Osteocyte (in vitro differentiated cells): ENCODE data around the gene PFDN6. TPM values are rescaled to one million over a fixed set of nuclear protein-coding genes. Genes with fewer than 3 reads are reported as not detected.

Experiments used
- DNase-seq: peaks from one replicate; pipeline ENCODE4 v3.0.0; 2021; ENCODE audit warnings: mixed read lengths; ENCODE audit not compliant: unreplicated experiment; ENCODE audit errors: extremely low spot score
- H3K27ac Mint-ChIP-seq: one replicate; pipeline ENCODE4 v1.8.0; 2021; ENCODE audit warnings: mild to moderate bottlenecking, mixed read lengths; ENCODE audit not compliant: unreplicated experiment
- H3K27me3 Mint-ChIP-seq: one replicate; pipeline ENCODE4 v1.8.0; 2021; ENCODE audit warnings: mixed read lengths; ENCODE audit not compliant: unreplicated experiment
- H3K36me3 Mint-ChIP-seq: one replicate; pipeline ENCODE4 v1.8.0; 2021; ENCODE audit warnings: mixed read lengths; ENCODE audit not compliant: unreplicated experiment
- H3K4me1 Mint-ChIP-seq: one replicate; pipeline ENCODE4 v1.8.0; 2021; ENCODE audit warnings: mixed read lengths; ENCODE audit not compliant: unreplicated experiment
- H3K4me3 Mint-ChIP-seq: one replicate; pipeline ENCODE4 v1.8.0; 2021; ENCODE audit warnings: mild to moderate bottlenecking, moderate library complexity, mixed read lengths; ENCODE audit not compliant: unreplicated experiment
- H3K9me3 Mint-ChIP-seq: one replicate; pipeline ENCODE4 v1.8.0; 2021; ENCODE audit warnings: mixed read lengths; ENCODE audit not compliant: unreplicated experiment
- long read RNA-seq: library from polyadenylated mRNA; unstranded; transcript quantifications from one replicate; pipeline ENCODE4 v2.0.0, GENCODE V29; 2021
- total RNA-seq: library from RNA; stranded (reverse); gene quantifications from 2 replicates; pipeline ENCODE4 v1.2.1, GENCODE V29; 2021
- TF ChIP-seq, protein P1 (sequence below): fragments of 200-600 bp; sonication (generic); IDR thresholded peaks from 2 replicates; pipeline ENCODE4 v1.5.0; 2021; ENCODE audit warnings: antibody characterized with exemption, mild to moderate bottlenecking, moderate library complexity

The PFDN6 gene
- total RNA-seq: 29.7 and 30.3 TPM in 2 replicates
- long read RNA-seq, partial matches to known transcripts: 1 of 3 reads
- long read RNA-seq, other reads (novel, unspliced or antisense): 0 of 3 reads

DNA sequence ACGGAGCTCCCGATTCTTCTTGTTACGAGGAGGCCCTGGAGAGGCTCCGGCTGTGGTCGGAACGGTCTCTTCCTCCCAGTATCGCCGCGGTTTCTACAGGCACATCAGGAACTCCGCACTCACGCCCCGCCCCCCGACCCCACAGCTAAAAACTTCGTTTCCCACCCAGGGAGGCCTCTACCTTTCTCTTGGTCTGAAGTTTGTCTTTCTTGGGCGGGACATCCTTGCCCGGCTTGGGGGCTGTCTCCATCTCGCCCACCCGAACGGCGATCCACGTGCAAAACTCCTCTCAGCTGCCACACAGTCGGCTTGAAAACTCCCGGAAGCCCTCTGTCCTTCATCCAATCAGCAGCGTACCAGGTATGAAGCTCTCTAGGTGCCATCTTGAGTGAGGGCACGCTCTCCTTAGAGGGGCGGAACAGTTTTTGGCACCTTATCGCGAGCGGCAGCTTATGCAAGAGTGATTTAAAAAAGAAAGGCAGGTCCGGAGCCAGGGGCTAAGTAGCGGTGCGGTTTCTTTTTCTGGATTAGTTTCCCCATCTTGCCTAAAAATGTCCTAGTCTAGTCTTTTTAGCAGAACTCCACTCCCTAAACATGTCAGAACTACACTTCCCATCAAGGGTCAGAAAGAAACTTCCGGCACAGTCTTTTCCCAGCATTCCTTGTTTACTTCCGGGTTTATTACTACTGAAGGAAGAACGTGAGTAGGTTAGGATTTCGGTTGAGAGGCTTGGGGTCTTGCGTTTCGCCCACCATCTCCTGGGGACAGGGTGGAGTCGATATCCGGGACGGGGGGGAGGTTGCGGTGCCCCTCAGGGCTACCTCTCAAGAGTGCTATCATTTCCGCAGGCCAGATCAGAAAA is at the start of gene PFDN6, which contains the start of gene WDR46:
PFDN6 (plus strand) TSS at position 681 of the 863 bp plus-strand sequence. CDS start 256 bp downstream, outside the sequence.
WDR46 (minus strand) TSS at position 319 of the 863 bp plus-strand sequence; CDS start at position 250, 69 bp downstream.
- H3K36me3 Mint-ChIP-seq: peaks cover 20% of the 10 kb centered on the region
- TF ChIP-seq, protein P1, sequence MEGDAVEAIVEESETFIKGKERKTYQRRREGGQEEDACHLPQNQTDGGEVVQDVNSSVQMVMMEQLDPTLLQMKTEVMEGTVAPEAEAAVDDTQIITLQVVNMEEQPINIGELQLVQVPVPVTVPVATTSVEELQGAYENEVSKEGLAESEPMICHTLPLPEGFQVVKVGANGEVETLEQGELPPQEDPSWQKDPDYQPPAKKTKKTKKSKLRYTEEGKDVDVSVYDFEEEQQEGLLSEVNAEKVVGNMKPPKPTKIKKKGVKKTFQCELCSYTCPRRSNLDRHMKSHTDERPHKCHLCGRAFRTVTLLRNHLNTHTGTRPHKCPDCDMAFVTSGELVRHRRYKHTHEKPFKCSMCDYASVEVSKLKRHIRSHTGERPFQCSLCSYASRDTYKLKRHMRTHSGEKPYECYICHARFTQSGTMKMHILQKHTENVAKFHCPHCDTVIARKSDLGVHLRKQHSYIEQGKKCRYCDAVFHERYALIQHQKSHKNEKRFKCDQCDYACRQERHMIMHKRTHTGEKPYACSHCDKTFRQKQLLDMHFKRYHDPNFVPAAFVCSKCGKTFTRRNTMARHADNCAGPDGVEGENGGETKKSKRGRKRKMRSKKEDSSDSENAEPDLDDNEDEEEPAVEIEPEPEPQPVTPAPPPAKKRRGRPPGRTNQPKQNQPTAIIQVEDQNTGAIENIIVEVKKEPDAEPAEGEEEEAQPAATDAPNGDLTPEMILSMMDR: no peak
- H3K4me1 Mint-ChIP-seq: peaks cover 32% of the 10 kb centered on the region
- no peaks in the 10 kb centered on the region for H3K27me3 Mint-ChIP-seq
- no peaks in the 10 kb centered on the region for H3K9me3 Mint-ChIP-seq
- peak within 1 kb of the TSS; percentile 89 for H3K27ac Mint-ChIP-seq
- peak within 1 kb of the TSS; percentile 98 for H3K4me3 Mint-ChIP-seq
- no peak for DNase-seq

DNA sequence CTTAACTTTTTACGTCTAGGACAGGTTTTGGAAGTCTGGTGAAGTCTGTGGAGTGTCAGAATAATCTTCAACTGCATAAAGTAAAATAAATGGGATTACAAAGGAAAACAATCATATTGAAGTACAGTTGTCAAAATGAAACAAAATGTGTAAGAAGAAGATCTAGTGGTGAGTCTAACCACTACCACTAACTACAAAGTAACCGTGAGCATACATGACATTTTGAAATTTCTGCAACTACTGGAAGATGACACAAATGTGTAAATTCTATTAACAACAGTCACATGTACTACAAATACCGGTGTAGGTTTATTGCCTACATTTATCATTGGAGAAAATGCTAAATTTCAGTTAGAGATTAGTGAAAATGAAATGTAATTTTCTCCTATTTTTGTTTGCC is 47.4 kb upstream of the PFDN6 start:
- H3K36me3 Mint-ChIP-seq: no peaks in the 10 kb centered on the region
- H3K4me3 Mint-ChIP-seq: no peak overlapping the region
- no peaks in the 10 kb centered on the region for H3K9me3 Mint-ChIP-seq
- H3K4me1 Mint-ChIP-seq: no peaks in the 10 kb centered on the region
- no peak for DNase-seq
- peaks cover 43% of the 10 kb centered on the region for H3K27me3 Mint-ChIP-seq
- TF ChIP-seq, protein P1: no peak
- H3K27ac Mint-ChIP-seq: no peak overlapping the region

DNA sequence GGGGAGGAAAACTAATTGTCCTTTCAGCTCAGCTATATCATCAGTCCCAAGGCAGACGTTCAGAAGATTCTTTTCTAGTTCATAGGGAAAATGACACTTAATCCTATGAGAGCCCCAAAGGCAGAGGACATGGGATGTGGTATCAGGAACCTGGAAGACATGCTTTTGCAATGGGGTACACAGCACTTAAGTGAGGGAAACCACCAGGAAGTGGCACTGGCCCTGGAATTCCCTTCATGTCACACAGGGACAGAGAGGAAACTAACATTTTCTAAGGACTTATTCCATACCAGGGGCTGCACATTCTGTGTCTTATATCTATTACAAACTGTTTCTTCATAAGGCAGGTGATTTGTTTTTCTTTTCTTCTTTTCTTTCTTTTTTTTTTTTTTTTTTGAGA is 45.9 kb upstream of the PFDN6 start:
- Mint-ChIP-seq H3K36me3 (no peaks in the 10 kb centered on the region), H3K4me1 (peaks cover 6% of the 10 kb centered on the region), H3K27ac (no peak overlapping the region), H3K9me3 (no peaks in the 10 kb centered on the region), H3K27me3 (peaks cover 33% of the 10 kb centered on the region), H3K4me3 (no peak overlapping the region)
- TF ChIP-seq, protein P1: no peak
- no peak for DNase-seq

DNA sequence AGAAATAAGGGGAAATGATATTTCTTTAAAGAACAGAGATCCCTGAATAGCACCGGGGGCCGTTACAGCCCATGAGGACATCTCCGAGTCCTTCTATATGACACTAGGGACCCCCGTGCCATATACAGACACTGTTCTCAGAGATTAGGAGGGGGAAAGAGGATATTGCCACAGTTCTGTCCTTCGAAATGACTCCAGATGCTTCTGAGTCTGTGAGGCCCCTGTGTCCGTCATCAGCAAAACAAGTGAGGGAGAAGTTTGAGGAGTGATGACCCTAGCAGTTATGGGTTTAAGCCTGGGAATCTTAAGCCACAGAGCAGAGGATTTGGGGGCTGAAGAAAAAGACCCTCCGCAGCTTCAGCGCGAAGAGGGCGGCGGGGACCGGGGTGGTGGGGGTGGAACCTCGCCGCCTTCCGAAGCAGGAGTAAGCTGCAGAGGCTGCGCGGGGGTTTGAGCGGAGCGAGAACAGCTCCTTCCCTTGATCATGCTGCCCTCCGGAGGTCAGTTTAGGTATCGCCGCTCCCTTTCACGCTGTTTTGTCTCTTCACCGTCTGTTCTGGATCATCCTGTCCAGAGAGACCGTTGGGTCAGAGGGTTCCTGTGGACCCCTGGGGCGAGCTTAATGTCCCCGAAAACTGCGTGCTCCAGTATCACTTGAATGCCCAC is 41.3 kb upstream of the PFDN6 start:
- Mint-ChIP-seq H3K4me1 (peaks cover 34% of the 10 kb centered on the region), H3K27me3 (peaks cover 7% of the 10 kb centered on the region), H3K9me3 (no peaks in the 10 kb centered on the region), H3K4me3 (peak overlapping the region; percentile 85), H3K27ac (peak overlapping the region; percentile 99), H3K36me3 (peaks cover 14% of the 10 kb centered on the region)
- peak; percentile 94 for DNase-seq
- TF ChIP-seq, protein P1: peak; percentile 97

DNA sequence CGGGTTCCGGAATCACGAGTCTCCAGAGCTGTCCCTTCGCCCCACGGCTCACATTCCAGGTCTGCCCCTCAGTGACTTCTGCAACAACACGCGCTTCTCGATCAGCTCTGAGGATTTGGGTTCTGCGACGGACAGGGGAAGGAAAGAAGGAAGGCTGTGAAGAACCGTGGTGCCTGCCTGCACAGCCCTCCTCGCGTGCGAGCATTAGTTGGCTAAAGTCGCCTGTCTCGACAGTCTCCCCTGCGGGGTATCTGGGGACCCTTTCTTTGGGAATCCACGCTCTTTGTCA is 40.8 kb upstream of the PFDN6 start:
- DNase-seq: no peak
- H3K4me1 Mint-ChIP-seq: peaks cover 34% of the 10 kb centered on the region
- H3K9me3 Mint-ChIP-seq: no peaks in the 10 kb centered on the region
- TF ChIP-seq, protein P1: no peak
- H3K4me3 Mint-ChIP-seq: peak overlapping the region; percentile 85
- H3K27ac Mint-ChIP-seq: peak overlapping the region; percentile 99
- H3K27me3 Mint-ChIP-seq: peaks cover 2% of the 10 kb centered on the region
- peaks cover 14% of the 10 kb centered on the region for H3K36me3 Mint-ChIP-seq
